Measurements from ENCODE around the gene RPS18. TPM values are rescaled to one million over a fixed set of nuclear protein-coding genes. Genes with fewer than 3 reads are reported as not detected.

RPS18 gene
- total RNA-seq, 5 donors from 2014 or later (not counting 1 experiment from before 2014, with no cell fraction given): 3,249 to 4,871 (median 4,590) TPM

DNA sequence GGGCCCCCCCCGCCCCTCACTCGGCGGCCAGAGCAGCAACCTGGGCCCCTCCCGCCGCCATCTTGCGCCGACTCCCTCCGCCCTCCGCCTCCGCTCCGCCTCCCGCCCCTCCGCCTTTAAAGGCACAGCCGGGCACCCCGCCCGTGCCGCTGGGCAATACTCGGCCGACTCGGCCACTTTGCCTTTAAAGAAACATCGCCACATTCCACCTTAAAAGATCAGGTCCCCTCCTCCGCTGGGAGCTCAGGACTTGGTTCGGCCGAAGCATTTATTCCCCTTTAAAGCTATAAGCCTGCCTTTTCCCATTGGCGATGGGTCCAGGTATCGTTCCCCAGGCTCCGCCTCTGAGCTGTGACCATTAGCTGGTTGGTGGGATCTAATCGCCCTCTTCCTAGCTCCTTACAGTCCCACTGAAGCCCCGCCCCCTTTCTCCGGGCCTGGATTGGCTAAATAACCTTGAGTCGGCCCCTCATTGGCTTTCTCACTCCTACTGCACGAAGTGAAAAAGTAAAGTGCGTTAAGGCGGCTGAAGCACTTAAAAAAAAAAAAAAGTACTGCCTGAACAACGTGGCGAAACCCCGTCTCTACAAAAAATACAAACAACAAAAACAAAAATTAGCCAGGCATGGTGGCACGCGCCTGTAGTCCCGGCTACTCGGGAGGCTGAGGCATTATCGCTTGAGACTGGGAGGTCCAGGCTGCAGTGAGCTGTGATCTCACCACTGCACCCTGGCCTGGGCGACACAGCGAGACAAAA, 46.0 kb downstream of the RPS18 start, which contains the start of gene ZBTB22:
ZBTB22 (minus strand) TSS at position 76 of the 757 bp plus-strand sequence. CDS start 828 bp downstream, outside the sequence.
- peaks cover 31% of the 10 kb centered on the region for H3K36me3 Mint-ChIP-seq
- WGBS (ENCODE audit: insufficient coverage): under 1% methylated on average over 34 of the region's 44 CpGs

DNA sequence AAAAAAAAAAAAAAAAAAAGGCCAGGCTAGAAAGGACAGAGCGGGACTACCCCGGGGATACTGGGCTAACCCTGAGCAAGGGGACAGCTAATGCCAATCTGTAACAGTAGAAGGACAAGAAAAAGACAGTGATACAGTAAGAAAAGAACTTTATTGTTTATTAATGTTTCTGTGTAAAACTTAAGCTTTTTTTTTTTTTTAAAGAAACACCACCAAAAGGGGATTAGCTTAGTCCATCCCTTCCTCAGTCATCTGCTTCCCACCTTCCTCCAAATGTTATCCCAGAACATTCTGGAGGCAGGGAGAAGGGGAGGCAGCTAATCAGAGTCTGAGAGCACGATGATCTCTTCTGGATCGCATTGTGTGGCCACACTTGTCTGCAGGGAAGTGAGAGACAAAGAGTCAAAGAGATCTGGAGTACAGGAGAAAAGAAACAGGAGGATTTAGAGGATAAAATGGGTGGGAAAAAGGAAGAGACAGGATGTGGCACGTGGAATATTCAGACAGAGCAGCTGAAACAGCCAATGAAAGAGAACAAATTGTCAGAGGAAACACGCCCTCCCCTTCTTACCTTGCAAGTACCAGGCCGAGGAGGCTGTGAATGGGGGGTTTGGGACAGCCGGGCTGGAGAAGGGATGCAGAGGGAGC, 46.7 kb downstream of the RPS18 start:
- peak overlapping the region; percentile 99 for H3K27ac Mint-ChIP-seq
- peak overlapping the region; percentile 98 to 100 (median 98) for H3K4me3 Mint-ChIP-seq
- no peaks in the 10 kb centered on the region for H3K9me3 ChIP-seq
- WGBS (ENCODE audit: insufficient coverage): 94% methylated on average over 2 of the region's 8 CpGs
- no peaks in the 10 kb centered on the region for H3K27me3 ChIP-seq (replicated peaks in 1 of 2; ENCODE audit: control insufficient read depth in 2 of 2, extremely low read depth in 1 of 2, insufficient read depth in 2 of 2, low read length in 1 of 2)
- no peaks in the 10 kb centered on the region for H3K9me3 Mint-ChIP-seq
- H3K4me1 ChIP-seq (ENCODE audit: control insufficient read depth in 1 of 2, extremely low read depth in 1 of 2, insufficient read depth in 2 of 2, low read length in 2 of 2): peaks cover 39 to 80% of the 10 kb centered on the region in 2 experiments
- ATAC-seq (replicated peaks in 1 of 4) (no peak), DNase-seq (no peak)
- H3K4me1 Mint-ChIP-seq: peaks cover 79 to 89% (median 81%) of the 10 kb centered on the region in 3 donors
- peak overlapping the region; percentile 85 for H3K27ac ChIP-seq (ENCODE audit: low read length)
- peak overlapping the region; percentile 93 to 97 for H3K4me3 ChIP-seq (ENCODE audit: control insufficient read depth in 1 of 2, extremely low read depth in 1 of 2, low read length in 1 of 2)
- ChIA-PET CTCF (interaction anchor here (0.5 to 2.7 kb wide), 10 partner anchors 19 to 480 kb away, joined by 3 to 40 read pairs (median 4); partner anchors contain the start of genes PFDN6 (in 1 of the 2), TAP2 (in 1 of the 2), UQCC2 (in 1 of the 2) and WDR46 (in 1 of the 2)), POLR2A (interaction anchor here (0.5 to 1.6 kb wide), 11 partner anchors 10 to 918 kb away, joined by 3 to 7 read pairs (median 4); partner anchors contain the start of genes B3GALT4 (in 1 of the 2) and HMGA1 (in 1 of the 2))
- H3K27me3 Mint-ChIP-seq: no peaks in the 10 kb centered on the region
- H3K36me3 ChIP-seq (ENCODE audit: control insufficient read depth in 2 of 2, extremely low read depth in 1 of 2, insufficient read depth in 1 of 2, low read length in 1 of 2): peaks cover 12 to 39% of the 10 kb centered on the region in 2 donors
- peaks cover 32% of the 10 kb centered on the region for H3K36me3 Mint-ChIP-seq

More for the DNA sequence above, 46.0 kb downstream of the RPS18 start, which contains the start of gene ZBTB22:
- peaks cover 76 to 82% (median 78%) of the 10 kb centered on the region in 3 donors for H3K4me1 Mint-ChIP-seq
- DNase-seq (peak; percentile 90 to 98 (median 96)), ATAC-seq (replicated peaks in 1 of 4) (peak; percentile 67 to 76 (median 68))
- Histone ChIP-seq H3K27me3 (replicated peaks in 1 of 2; ENCODE audit: control insufficient read depth in 2 of 2, extremely low read depth in 1 of 2, insufficient read depth in 2 of 2, low read length in 1 of 2) (no peaks in the 10 kb centered on the region), H3K27ac (ENCODE audit: low read length) (peak within 1 kb of the TSS; percentile 85), H3K9me3 (no peaks in the 10 kb centered on the region), H3K4me1 (ENCODE audit: control insufficient read depth in 1 of 2, extremely low read depth in 1 of 2, insufficient read depth in 2 of 2, low read length in 2 of 2) (peaks cover 38 to 77% of the 10 kb centered on the region in 2 experiments), H3K36me3 (ENCODE audit: control insufficient read depth in 2 of 2, extremely low read depth in 1 of 2, insufficient read depth in 1 of 2, low read length in 1 of 2) (peaks cover 12 to 39% of the 10 kb centered on the region in 2 donors), H3K4me3 (ENCODE audit: control insufficient read depth in 1 of 2, extremely low read depth in 1 of 2, low read length in 1 of 2) (peak within 1 kb of the TSS; percentile 93 to 97)
- peak within 1 kb of the TSS; percentile 99 for H3K27ac Mint-ChIP-seq
- POLR2A ChIA-PET: interaction anchor here (0.5 to 1.6 kb wide), 15 partner anchors 9 to 919 kb away, joined by 3 to 7 read pairs (median 4); partner anchors contain the start of genes B3GALT4 (in 1 of the 2), HMGA1 (in 1 of the 2) and RGL2 (in 1 of the 2)
- peak within 1 kb of the TSS; percentile 98 to 100 (median 98) for H3K4me3 Mint-ChIP-seq
- H3K9me3 Mint-ChIP-seq: no peaks in the 10 kb centered on the region
- H3K27me3 Mint-ChIP-seq: no peaks in the 10 kb centered on the region
- CTCF ChIA-PET: interaction anchor here (0.5 to 2.7 kb wide), 14 partner anchors 19 to 1366 kb away, joined by 3 to 40 read pairs (median 4); partner anchors contain the start of genes PFDN6 (in 1 of the 2), RPS18 (in 1 of the 2), TAP2 (in 1 of the 2) and UQCC2 (in 1 of the 2)

DNA sequence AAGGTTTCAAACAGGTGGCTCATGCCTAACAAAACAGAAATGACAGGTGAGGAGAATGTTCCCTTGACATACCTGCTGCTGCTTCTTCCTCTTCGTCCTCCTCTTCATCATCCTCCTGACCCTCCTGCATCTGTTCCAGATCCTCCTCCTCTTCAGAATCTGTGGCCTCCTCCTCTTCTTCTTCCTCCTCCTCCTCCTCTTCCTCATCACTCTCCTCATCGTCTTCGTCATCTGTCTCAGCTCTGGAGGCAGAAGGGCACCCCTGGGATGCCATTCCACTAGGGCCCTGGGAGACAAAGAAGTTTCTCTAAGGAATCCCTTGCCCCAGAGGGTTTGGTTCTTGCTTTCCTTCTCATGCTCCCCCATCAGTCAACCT, 48.1 kb downstream of the RPS18 start:
- DNase-seq (no peak), ATAC-seq (replicated peaks in 1 of 4) (no peak)
- Histone ChIP-seq H3K27ac (ENCODE audit: low read length) (peak overlapping the region; percentile 15), H3K9me3 (no peaks in the 10 kb centered on the region), H3K27me3 (replicated peaks in 1 of 2; ENCODE audit: control insufficient read depth in 2 of 2, extremely low read depth in 1 of 2, insufficient read depth in 2 of 2, low read length in 1 of 2) (no peaks in the 10 kb centered on the region), H3K4me3 (ENCODE audit: control insufficient read depth in 1 of 2, extremely low read depth in 1 of 2, low read length in 1 of 2) (no peak overlapping the region), H3K4me1 (ENCODE audit: control insufficient read depth in 1 of 2, extremely low read depth in 1 of 2, insufficient read depth in 2 of 2, low read length in 2 of 2) (peaks cover 42 to 80% of the 10 kb centered on the region in 2 experiments), H3K36me3 (ENCODE audit: control insufficient read depth in 2 of 2, extremely low read depth in 1 of 2, insufficient read depth in 1 of 2, low read length in 1 of 2) (peaks cover 12 to 39% of the 10 kb centered on the region in 2 donors)
- Mint-ChIP-seq H3K9me3 (no peaks in the 10 kb centered on the region), H3K27me3 (no peaks in the 10 kb centered on the region), H3K36me3 (peaks cover 32% of the 10 kb centered on the region), H3K27ac (peak overlapping the region; percentile 75 to 82), H3K4me3 (peak overlapping the region; percentile 31 to 100 (median 58)), H3K4me1 (peaks cover 80 to 86% (median 80%) of the 10 kb centered on the region in 3 donors)
- 82% methylated on average over 3 of the region's 3 CpGs for WGBS (ENCODE audit: insufficient coverage)
- ChIA-PET POLR2A (no interaction called here), CTCF (no interaction called here)

DNA sequence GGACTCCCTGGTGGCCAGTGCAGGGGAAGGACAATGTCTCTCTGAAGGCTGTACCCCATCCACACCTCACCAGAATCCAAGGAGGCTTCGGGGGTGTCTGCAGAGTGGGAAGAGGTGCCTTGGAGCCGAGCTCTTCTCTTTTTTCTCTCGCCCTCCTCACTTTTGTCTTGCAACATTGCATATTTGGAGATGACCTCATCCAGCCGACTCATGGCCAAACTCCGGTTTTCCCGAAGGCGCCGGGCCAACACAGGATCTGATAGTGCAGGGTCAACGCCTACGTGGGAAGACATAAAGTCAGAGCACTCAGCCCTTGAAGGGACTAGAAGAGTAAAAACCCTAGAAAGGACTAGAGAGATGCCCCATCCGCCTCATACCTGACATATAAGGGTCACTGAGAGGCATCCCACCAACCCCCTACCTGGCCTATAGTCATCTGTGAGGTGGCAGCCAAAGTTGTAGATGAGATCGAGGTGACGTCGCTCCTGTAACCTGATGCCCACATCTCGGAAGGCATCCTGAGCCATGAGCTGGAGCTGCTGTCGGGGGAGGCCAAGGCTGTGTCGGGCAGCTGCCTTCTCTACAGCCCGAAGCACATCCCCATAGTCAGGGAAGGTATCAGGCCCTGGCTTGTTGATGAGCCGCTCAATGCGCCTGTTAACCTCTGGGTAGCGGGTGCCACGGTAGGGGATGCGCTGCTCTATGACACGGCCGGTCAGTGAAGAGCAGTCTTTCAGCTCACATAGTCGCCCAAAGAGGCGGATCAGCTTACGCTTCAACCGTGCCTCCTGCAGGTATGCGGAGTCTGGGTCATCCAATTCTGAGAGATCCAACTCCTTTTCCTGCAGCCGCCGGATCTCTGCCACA, 48.7 kb downstream of the RPS18 start:
- H3K27me3 Mint-ChIP-seq: no peaks in the 10 kb centered on the region
- Histone ChIP-seq H3K27ac (ENCODE audit: low read length) (peak overlapping the region; percentile 15), H3K4me3 (ENCODE audit: control insufficient read depth in 1 of 2, extremely low read depth in 1 of 2, low read length in 1 of 2) (peak overlapping the region in 1 of 2 donors; percentile 35), H3K27me3 (replicated peaks in 1 of 2; ENCODE audit: control insufficient read depth in 2 of 2, extremely low read depth in 1 of 2, insufficient read depth in 2 of 2, low read length in 1 of 2) (no peaks in the 10 kb centered on the region), H3K4me1 (ENCODE audit: control insufficient read depth in 1 of 2, extremely low read depth in 1 of 2, insufficient read depth in 2 of 2, low read length in 2 of 2) (peaks cover 41 to 74% of the 10 kb centered on the region in 2 experiments), H3K36me3 (ENCODE audit: control insufficient read depth in 2 of 2, extremely low read depth in 1 of 2, insufficient read depth in 1 of 2, low read length in 1 of 2) (peaks cover 12 to 39% of the 10 kb centered on the region in 2 donors), H3K9me3 (no peaks in the 10 kb centered on the region)
- CTCF ChIA-PET: no interaction called here
- DNase-seq (no peak), ATAC-seq (replicated peaks in 1 of 4) (no peak)
- POLR2A ChIA-PET: interaction anchor here in 1 of 2 donors (0.6 kb wide), 1 partner anchor 1362 kb away, joined by 3 read pairs; no protein-coding TSS in a partner anchor
- H3K9me3 Mint-ChIP-seq: no peaks in the 10 kb centered on the region
- 93% methylated on average over 28 of the region's 32 CpGs for WGBS (ENCODE audit: insufficient coverage)
- peak overlapping the region; percentile 78 to 82 for H3K27ac Mint-ChIP-seq
- H3K4me1 Mint-ChIP-seq: peaks cover 74 to 80% (median 78%) of the 10 kb centered on the region in 3 donors
- peaks cover 32% of the 10 kb centered on the region for H3K36me3 Mint-ChIP-seq
- peak overlapping the region; percentile 77 to 100 (median 99) for H3K4me3 Mint-ChIP-seq

DNA sequence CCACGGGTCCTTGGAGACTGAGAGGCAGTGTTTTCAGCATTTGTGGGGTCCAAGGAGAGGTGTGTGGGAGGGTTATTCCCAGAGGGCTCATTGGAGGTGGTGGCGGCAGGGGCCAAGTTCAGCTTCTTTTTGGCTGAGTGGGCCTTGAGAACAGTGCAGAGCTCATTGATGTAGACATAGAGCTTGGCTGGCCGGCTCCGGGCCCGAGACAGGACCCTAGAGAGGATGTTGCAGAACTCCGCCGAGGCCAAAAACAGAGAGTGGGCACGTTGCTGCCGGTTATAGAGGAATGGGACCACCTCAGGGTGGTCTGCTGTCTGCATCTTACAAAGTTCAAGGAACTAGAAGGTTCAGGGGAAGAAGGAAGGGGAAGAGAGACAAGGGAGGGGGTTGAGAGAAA, 49.4 kb downstream of the RPS18 start:
- peak overlapping the region; percentile 35 to 97 for H3K4me3 ChIP-seq (ENCODE audit: control insufficient read depth in 1 of 2, extremely low read depth in 1 of 2, low read length in 1 of 2)
- 89% methylated on average over 8 of the region's 9 CpGs for WGBS (ENCODE audit: insufficient coverage)
- peaks cover 41 to 67% of the 10 kb centered on the region in 2 experiments for H3K4me1 ChIP-seq (ENCODE audit: control insufficient read depth in 1 of 2, extremely low read depth in 1 of 2, insufficient read depth in 2 of 2, low read length in 2 of 2)
- H3K9me3 ChIP-seq: no peaks in the 10 kb centered on the region
- peaks cover 32% of the 10 kb centered on the region for H3K36me3 Mint-ChIP-seq
- H3K27me3 ChIP-seq (replicated peaks in 1 of 2; ENCODE audit: control insufficient read depth in 2 of 2, extremely low read depth in 1 of 2, insufficient read depth in 2 of 2, low read length in 1 of 2): no peaks in the 10 kb centered on the region
- peak overlapping the region; percentile 77 to 100 (median 99) for H3K4me3 Mint-ChIP-seq
- no peaks in the 10 kb centered on the region for H3K27me3 Mint-ChIP-seq
- peak overlapping the region; percentile 87 for H3K27ac ChIP-seq (ENCODE audit: low read length)
- ATAC-seq (replicated peaks in 1 of 4): no peak
- CTCF ChIA-PET: no interaction called here
- POLR2A ChIA-PET: interaction anchor here in 1 of 2 donors (0.6 kb wide), 1 partner anchor 1363 kb away, joined by 3 read pairs; no protein-coding TSS in a partner anchor
- H3K36me3 ChIP-seq (ENCODE audit: control insufficient read depth in 2 of 2, extremely low read depth in 1 of 2, insufficient read depth in 1 of 2, low read length in 1 of 2): peaks cover 12 to 36% of the 10 kb centered on the region in 2 donors
- peaks cover 67 to 76% (median 71%) of the 10 kb centered on the region in 3 donors for H3K4me1 Mint-ChIP-seq
- peak overlapping the region; percentile 78 to 82 for H3K27ac Mint-ChIP-seq
- DNase-seq: no peak
- H3K9me3 Mint-ChIP-seq: no peaks in the 10 kb centered on the region
